Vagina (tissue), 2 donors: Measurements from ENCODE around the gene NT5DC1. TPM values are rescaled to one million over a fixed set of nuclear protein-coding genes. Genes with fewer than 3 reads are reported as not detected.

Source experiments
- DNase-seq, 2 donors: peaks; one replicate each; pipeline ENCODE4 v3.0.0-alpha.2; 2017; ENCODE audit errors: extremely low spot score in 2 of 2
- H3K27ac ChIP-seq: fragments of 200-600 bp; sonication (generic); one replicate; pipeline ENCODE4 v1.5.1; 2019
- H3K27me3 ChIP-seq: fragments of 200-600 bp; sonication (generic); one replicate; pipeline ENCODE4 v1.5.1; 2019
- H3K36me3 ChIP-seq, 2 donors: fragments of 200-600 bp; sonication (generic); one replicate each; pipeline ENCODE4 v1.5.1; 2017 to 2019
- H3K4me1 ChIP-seq: fragments of 200-600 bp; sonication (generic); one replicate; pipeline ENCODE4 v1.5.1; 2019
- H3K4me3 ChIP-seq, 2 donors: fragments of 200-600 bp; sonication (generic); 1 replicate in 1 of 2; 2 replicates in 1 of 2; pipeline ENCODE4 v1.5.1; 2016 to 2019
- H3K9me3 ChIP-seq: fragments of 200-600 bp; sonication (generic); one replicate; pipeline ENCODE4 v1.5.1; 2019
- CTCF ChIP-seq, 3 experiments: fragments of 450-650 bp in 2 of 3; fragments of 200-600 bp in 1 of 3; sonication (generic) in 1 of 3; IDR thresholded peaks; one replicate each; pipeline ENCODE4 v1.5.1; 2017 to 2019; ENCODE audit warnings: antibody characterized with exemption in 3 of 3, mild to moderate bottlenecking in 2 of 3, moderate library complexity in 2 of 3
- POLR2A ChIP-seq, 2 donors: fragments of 450-650 bp; IDR thresholded peaks; one replicate each; pipeline ENCODE4 v1.6.1; 2017; ENCODE audit warnings: antibody characterized with exemption in 2 of 2, mild to moderate bottlenecking in 2 of 2, moderate library complexity in 2 of 2
- POLR2AphosphoS5 ChIP-seq, 2 donors: sonication (generic); formaldehyde crosslinking; IDR thresholded peaks; one replicate each; pipeline ENCODE4 v1.9.0; 2017; ENCODE audit warnings: antibody characterized with exemption in 2 of 2, mild to moderate bottlenecking in 2 of 2, low read depth in 1 of 2; ENCODE audit not compliant: insufficient read depth in 1 of 2
- intact Hi-C: fragments of 100-400 bp; cut with DNase I; formaldehyde crosslinking; loops from one replicate; pipeline ENCODE4 v1.15.1; 2023
- total RNA-seq: library from RNA; depleted of rRNA; stranded (reverse); fragments of >200 nt; gene quantifications from one replicate; pipeline ENCODE4 v1.2.3, GENCODE V29; 2016

NT5DC1 gene
- total RNA-seq, 1 donor from 2014 or later = 6.1 TPM

- peaks cover 0 to 6% of the 10 kb centered on the region in 2 donors for H3K36me3 ChIP-seq
- TF ChIP-seq POLR2AphosphoS5 (IDR thresholded peaks at IDR 0.05; ENCODE audit: insufficient read depth in 1 of 2, low read depth in 1 of 2) (no peak), CTCF (IDR thresholded peaks at IDR 0.05) (no peak), POLR2A (IDR thresholded peaks at IDR 0.05) (no peak)
- H3K4me3 ChIP-seq = no peak overlapping the region
- H3K4me1 ChIP-seq = no peaks in the 10 kb centered on the region
- no peak overlapping the region for H3K27ac ChIP-seq
- no peaks in the 10 kb centered on the region for H3K9me3 ChIP-seq
- no peak for DNase-seq
- intact Hi-C loops = no loop called here
- no peaks in the 10 kb centered on the region for H3K27me3 ChIP-seq
Observed at GRCh38 chr6:116221067-116221466, 120.4 kb downstream of the NT5DC1 start.

- no peak overlapping the region for H3K4me3 ChIP-seq
- TF ChIP-seq CTCF (IDR thresholded peaks at IDR 0.05) (no peak), POLR2AphosphoS5 (IDR thresholded peaks at IDR 0.05; ENCODE audit: insufficient read depth in 1 of 2, low read depth in 1 of 2) (no peak), POLR2A (IDR thresholded peaks at IDR 0.05) (no peak)
- no peak for DNase-seq
- intact Hi-C loops = no loop called here
- H3K9me3 ChIP-seq = no peaks in the 10 kb centered on the region
- no peak overlapping the region for H3K27ac ChIP-seq
- no peaks in the 10 kb centered on the region for H3K4me1 ChIP-seq
- peaks cover 0 to 6% of the 10 kb centered on the region in 2 donors for H3K36me3 ChIP-seq
- H3K27me3 ChIP-seq = no peaks in the 10 kb centered on the region
Observed at GRCh38 chr6:116221911-116222310, 121.3 kb downstream of the NT5DC1 start.

GRCh38 chr6:116223355-116223754 lies 122.7 kb downstream of the NT5DC1 start:
- Histone ChIP-seq H3K27ac (no peak overlapping the region), H3K4me1 (no peaks in the 10 kb centered on the region), H3K36me3 (peaks cover 0 to 6% of the 10 kb centered on the region in 2 donors), H3K4me3 (no peak overlapping the region), H3K27me3 (no peaks in the 10 kb centered on the region), H3K9me3 (no peaks in the 10 kb centered on the region)
- no peak for DNase-seq
- TF ChIP-seq POLR2A (IDR thresholded peaks at IDR 0.05) = no peak
- no peak for TF ChIP-seq CTCF (IDR thresholded peaks at IDR 0.05)
- no peak for TF ChIP-seq POLR2AphosphoS5 (IDR thresholded peaks at IDR 0.05; ENCODE audit: insufficient read depth in 1 of 2, low read depth in 1 of 2)
- intact Hi-C loops = no loop called here

GRCh38 chr6:116229287-116229913 lies 128.7 kb downstream of the NT5DC1 start:
- no peak overlapping the region for H3K27ac ChIP-seq

More at GRCh38 chr6:116229287-116229913, 128.7 kb downstream of the NT5DC1 start:
- no peak for DNase-seq
- Histone ChIP-seq H3K4me3 (peak overlapping the region; percentile 27 to 29), H3K27me3 (no peaks in the 10 kb centered on the region), H3K4me1 (no peaks in the 10 kb centered on the region), H3K36me3 (no peaks in the 10 kb centered on the region), H3K9me3 (no peaks in the 10 kb centered on the region)
- intact Hi-C loops = no loop called here
- TF ChIP-seq POLR2AphosphoS5 (IDR thresholded peaks at IDR 0.05; ENCODE audit: insufficient read depth in 1 of 2, low read depth in 1 of 2) = no peak
- no peak for TF ChIP-seq CTCF (IDR thresholded peaks at IDR 0.05)
- no peak for TF ChIP-seq POLR2A (IDR thresholded peaks at IDR 0.05)
